GM23338 (cell line): ENCODE measurements around the gene CDC73. TPM values are rescaled to one million over a fixed set of nuclear protein-coding genes. Genes with fewer than 3 reads are reported as not detected.
"Not testable (repeated sequence)": the region's sequence is repeated elsewhere in the genome, so short reads cannot be mapped to it uniquely, and the experiment has no call there.

Source experiments
- ATAC-seq: fragments of 200-7000 bp; cut with Tn5 transposase; 3 replicates; pipeline ENCODE4 v1.9.1; 2020
- DNase-seq: peaks from one replicate; pipeline ENCODE4 v3.0.0-alpha.2; 2015; ENCODE audit warnings: low spot score
- H2AFZ ChIP-seq: fragments of 200-600 bp; sonication (generic); 2 replicates; pipeline ENCODE4 v1.8.0; 2016; ENCODE audit warnings: antibody characterized with exemption, mild to moderate bottlenecking, moderate library complexity
- H3F3A ChIP-seq: fragments of 200-600 bp; sonication (generic); replicated peaks from 2 replicates; pipeline ENCODE4 v1.8.0; 2017; ENCODE audit warnings: antibody characterized with exemption, mixed run types, low read depth
- H3K27ac ChIP-seq: fragments of 200-600 bp; sonication (generic); 2 replicates; pipeline ENCODE4 v1.6.1; 2016; ENCODE audit warnings: low read depth
- H3K27me3 ChIP-seq: fragments of 200-600 bp; sonication (generic); 2 replicates; pipeline ENCODE4 v1.8.0; 2016; ENCODE audit warnings: mild to moderate bottlenecking, mixed run types, moderate library complexity; ENCODE audit not compliant: insufficient read depth
- H3K36me3 ChIP-seq: fragments of 200-600 bp; sonication (generic); 2 replicates; pipeline ENCODE4 v1.8.0; 2016; ENCODE audit warnings: mild to moderate bottlenecking; ENCODE audit not compliant: insufficient read depth
- H3K4me1 ChIP-seq: fragments of 200-600 bp; sonication (generic); 2 replicates; pipeline ENCODE4 v1.8.0; 2016; ENCODE audit warnings: mild to moderate bottlenecking, moderate library complexity; ENCODE audit not compliant: insufficient read depth
- H3K4me2 ChIP-seq: fragments of 200-600 bp; sonication (generic); 2 replicates; pipeline ENCODE4 v1.7.1; 2017; ENCODE audit warnings: mixed run types
- H3K4me3 ChIP-seq: fragments of 200-600 bp; sonication (generic); 2 replicates; pipeline ENCODE4 v1.6.1; 2016; ENCODE audit warnings: mixed run types
- H3K79me2 ChIP-seq: fragments of 200-600 bp; sonication (generic); replicated peaks from 2 replicates; pipeline ENCODE4 v1.8.0; 2017; ENCODE audit warnings: mild to moderate bottlenecking; ENCODE audit not compliant: insufficient read depth
- H3K9me2 ChIP-seq: fragments of 200-600 bp; sonication (generic); 2 replicates; pipeline ENCODE4 v1.8.0; 2017; ENCODE audit not compliant: insufficient read depth
- H4K20me1 ChIP-seq: fragments of 200-600 bp; sonication (generic); replicated peaks from 2 replicates; pipeline ENCODE4 v1.8.0; 2017; ENCODE audit warnings: mild to moderate bottlenecking; ENCODE audit not compliant: insufficient read depth
- H3K27ac Mint-ChIP-seq: 2 replicates; pipeline ENCODE4 v1.8.0; 2020; ENCODE audit warnings: inconsistent platforms, mild to moderate bottlenecking, moderate library complexity, mixed read lengths
- H3K27me3 Mint-ChIP-seq: 3 replicates; pipeline ENCODE4 v1.8.0; 2022; ENCODE audit warnings: low read depth, mild to moderate bottlenecking, moderate library complexity, mixed read lengths, inconsistent platforms; ENCODE audit not compliant: insufficient read depth, poor library complexity
- H3K36me3 Mint-ChIP-seq: 3 replicates; pipeline ENCODE4 v1.8.0; 2021; ENCODE audit warnings: low read depth, mild to moderate bottlenecking, inconsistent platforms, moderate library complexity, mixed read lengths
- H3K4me1 Mint-ChIP-seq: 3 replicates; pipeline ENCODE4 v1.8.0; 2020; ENCODE audit warnings: mild to moderate bottlenecking, inconsistent platforms, mixed read lengths
- H3K4me3 Mint-ChIP-seq: 3 replicates; pipeline ENCODE4 v1.8.0; 2021; ENCODE audit warnings: moderate library complexity, mild to moderate bottlenecking, inconsistent platforms, mixed read lengths
- H3K9me3 Mint-ChIP-seq: 3 replicates; pipeline ENCODE4 v1.8.0; 2020; ENCODE audit warnings: moderate library complexity, mild to moderate bottlenecking, inconsistent platforms, mixed read lengths
- CTCF ChIP-seq, 2 experiments: fragments of 200-600 bp in 1 of 2; sonication (generic) in 1 of 2; conservative IDR thresholded peaks; 2 replicates each; pipeline versions ENCODE4 v1.5.1 to v1.6.1; 2016 to 2017; ENCODE audit warnings: antibody characterized with exemption in 2 of 2, low read depth in 2 of 2, mild to moderate bottlenecking in 2 of 2, moderate library complexity in 1 of 2
- ETS1 ChIP-seq: IDR thresholded peaks from 2 replicates; pipeline ENCODE4 v1.6.1; 2016; ENCODE audit warnings: antibody characterized with exemption
- EZH2 ChIP-seq: fragments of 200-600 bp; sonication (generic); IDR thresholded peaks from one replicate; pipeline ENCODE4 v1.8.0; 2017; ENCODE audit warnings: antibody characterized with exemption, mild to moderate bottlenecking, low read depth; ENCODE audit not compliant: unreplicated experiment
- JUNB ChIP-seq: IDR thresholded peaks from one replicate; pipeline ENCODE4 v1.6.1; 2016; ENCODE audit warnings: antibody characterized with exemption; ENCODE audit not compliant: unreplicated experiment
- NANOG ChIP-seq: IDR thresholded peaks from 2 replicates; pipeline ENCODE4 v1.6.1; 2016; ENCODE audit warnings: antibody characterized with exemption, borderline replicate concordance
- POLR2AphosphoS5 ChIP-seq: IDR thresholded peaks from 2 replicates; pipeline ENCODE4 v1.6.1; 2016; ENCODE audit warnings: antibody characterized with exemption, low read depth
- REST ChIP-seq: IDR thresholded peaks from one replicate; pipeline ENCODE4 v1.6.1; 2018; ENCODE audit warnings: antibody characterized with exemption; ENCODE audit not compliant: unreplicated experiment
- STAT1 ChIP-seq: IDR thresholded peaks from one replicate; pipeline ENCODE4 v1.6.1; 2016; ENCODE audit warnings: antibody characterized with exemption; ENCODE audit not compliant: unreplicated experiment
- ZNF331 ChIP-seq: fragments of 250-450 bp; sonication (Bioruptor Pico); IDR thresholded peaks from 2 replicates; pipeline ENCODE4 v1.5.0; 2020; ENCODE audit warnings: low read depth, mild to moderate bottlenecking, moderate library complexity
- ZNF462 ChIP-seq: fragments of 250-450 bp; sonication (Bioruptor Pico); IDR thresholded peaks from 2 replicates; pipeline ENCODE4 v1.5.0; 2020; ENCODE audit warnings: mild to moderate bottlenecking, moderate library complexity
- polyA plus RNA-seq: library from polyadenylated mRNA; unstranded; fragments of >200 nt; fragmentation: Nextera tagmentation; extraction: Ambion mirVana; gene quantifications from 2 replicates; pipeline ENCODE4 v1.2.1, GENCODE V29; 2016
- total RNA-seq: library from RNA; depleted of rRNA; stranded (reverse); fragments of >200 nt; shearing (Covaris generic); gene quantifications from 2 replicates; pipeline ENCODE4 v1.2.3, GENCODE V29; 2014

Gene CDC73
- total and polyA plus RNA-seq, 2 experiments from 2014 or later, result 40.4 to 63.2 TPM

- not testable (repeated sequence) for H3K27ac ChIP-seq, H3K36me3 ChIP-seq, H3K27ac Mint-ChIP-seq, DNase-seq, H3K79me2 ChIP-seq, H3K27me3 ChIP-seq, H3F3A ChIP-seq, H3K27me3 Mint-ChIP-seq, H3K36me3 Mint-ChIP-seq, H2AFZ ChIP-seq, H3K4me2 ChIP-seq, H4K20me1 ChIP-seq, ATAC-seq, H3K4me3 Mint-ChIP-seq, H3K9me2 ChIP-seq, H3K9me3 Mint-ChIP-seq, H3K4me3 ChIP-seq
- H3K4me1 ChIP-seq, result peaks cover 24% of the 10 kb centered on the region
- H3K4me1 Mint-ChIP-seq, result peaks cover 32% of the 10 kb centered on the region
Measured at GRCh38 chr1:193117167-193117566, 4.7 kb upstream of the CDC73 start.

GRCh38 chr1:193118194-193118593 lies 3.6 kb upstream of the CDC73 start:
- Histone ChIP-seq H3K4me1 (peaks cover 18% of the 10 kb centered on the region), H4K20me1 (no peaks in the 10 kb centered on the region), H3K4me2 (no peak overlapping the region), H3K79me2 (peaks cover 9% of the 10 kb centered on the region), H3K36me3 (no peaks in the 10 kb centered on the region), H3F3A (no peaks in the 10 kb centered on the region), H3K4me3 (no peak overlapping the region), H3K9me2 (no peaks in the 10 kb centered on the region), H2AFZ (no peak overlapping the region), H3K27me3 (peaks cover 6% of the 10 kb centered on the region; the same call in 1 of the 2 replicates), H3K27ac (no peak overlapping the region)
- peaks cover 8% of the 10 kb centered on the region for H3K27me3 Mint-ChIP-seq
- H3K9me3 Mint-ChIP-seq, result no peaks in the 10 kb centered on the region
- no peak overlapping the region for H3K27ac Mint-ChIP-seq
- DNase-seq, result no peak
- no peak for ATAC-seq
- H3K4me1 Mint-ChIP-seq, result peaks cover 25% of the 10 kb centered on the region
- no peak for TF ChIP-seq EZH2
- TF ChIP-seq ZNF462, result no peak
- no peak for TF ChIP-seq STAT1
- TF ChIP-seq JUNB, result no peak
- TF ChIP-seq NANOG, result no peak
- no peak for TF ChIP-seq POLR2AphosphoS5
- TF ChIP-seq ZNF331 (CRISPR knock-in tag), result no peak
- TF ChIP-seq REST, result no peak
- no peak for TF ChIP-seq CTCF (conservative IDR thresholded peaks at IDR 0.05; ENCODE audit: low read depth in 2 of 2)
- TF ChIP-seq ETS1, result no peak
- H3K4me3 Mint-ChIP-seq, result no peak overlapping the region
- no peaks in the 10 kb centered on the region for H3K36me3 Mint-ChIP-seq
